ENCODE data around the gene CCDC89.

The CCDC89 gene

GRCh38 chr11:85651118-85651517 lies 34.9 kb downstream of the CCDC89 start:
- no peak for DNase-seq

- peak; percentile 86 for DNase-seq
These were observed 38.2 kb downstream of the CCDC89 start, which contains the start of gene TMEM126A for GRCh38 chr11:85647604-85648299. TMEM126A (plus strand) TSS chr11:85647967; CDS start chr11:85650256, 2,289 bp downstream.

- DNase-seq: no peak
These were observed 38.9 kb downstream of the CCDC89 start for GRCh38 chr11:85647078-85647477.

GRCh38 chr11:85643191-85643614 lies 42.8 kb downstream of the CCDC89 start:
- no peak for DNase-seq

- no peak for DNase-seq
These were observed 51.2 kb downstream of the CCDC89 start for GRCh38 chr11:85634747-85635146.

All from activated CD4-positive, alpha-beta T cell treated with anti-CD3 and anti-CD28 coated beads for 1 hour (primary cell).